Measurements from ENCODE around the gene PKP4.

The PKP4 gene

GRCh38 chr2:158655628-158656027 is 198.9 kb downstream of the PKP4 start:
- DNase-seq, result no peak

DNA sequence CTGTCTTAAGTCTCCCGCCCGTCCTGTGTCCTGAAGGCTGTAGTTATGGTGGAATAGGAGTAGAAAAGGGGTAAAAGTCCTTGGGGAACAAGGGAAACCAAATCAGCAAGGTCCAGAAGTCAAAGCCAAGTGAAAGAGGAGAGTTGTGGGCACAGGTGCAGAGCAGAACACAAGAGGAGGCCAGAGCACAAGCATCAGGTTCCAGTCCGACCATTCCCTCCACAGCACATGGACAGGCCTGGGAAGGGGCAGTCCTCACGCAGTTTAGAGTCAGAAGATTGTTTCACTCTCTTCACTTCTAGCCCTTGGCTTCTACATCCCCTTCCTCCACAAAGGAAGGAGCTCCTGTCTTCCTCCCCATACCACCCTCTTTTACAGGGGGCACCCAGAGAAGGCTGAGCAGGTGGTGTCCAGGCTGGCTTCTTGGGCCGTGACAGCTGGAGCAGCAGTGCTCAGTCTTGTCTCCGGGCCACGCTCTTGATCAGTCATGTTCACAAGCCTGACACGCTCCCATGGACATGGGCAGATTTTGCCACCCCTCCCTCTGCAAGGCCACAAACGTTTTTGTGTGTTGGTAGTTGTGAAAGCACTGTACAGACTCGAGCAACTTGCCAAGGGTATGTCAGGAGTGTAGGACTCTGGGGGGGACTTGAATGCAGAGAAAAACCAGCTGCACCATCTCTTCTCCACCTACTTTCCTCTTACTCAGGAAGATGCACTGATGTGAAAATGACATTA is 199.9 kb downstream of the PKP4 start:
- no peak for DNase-seq

GRCh38 chr2:158658396-158658795 is 201.6 kb downstream of the PKP4 start:
- DNase-seq, result no peak

DNA sequence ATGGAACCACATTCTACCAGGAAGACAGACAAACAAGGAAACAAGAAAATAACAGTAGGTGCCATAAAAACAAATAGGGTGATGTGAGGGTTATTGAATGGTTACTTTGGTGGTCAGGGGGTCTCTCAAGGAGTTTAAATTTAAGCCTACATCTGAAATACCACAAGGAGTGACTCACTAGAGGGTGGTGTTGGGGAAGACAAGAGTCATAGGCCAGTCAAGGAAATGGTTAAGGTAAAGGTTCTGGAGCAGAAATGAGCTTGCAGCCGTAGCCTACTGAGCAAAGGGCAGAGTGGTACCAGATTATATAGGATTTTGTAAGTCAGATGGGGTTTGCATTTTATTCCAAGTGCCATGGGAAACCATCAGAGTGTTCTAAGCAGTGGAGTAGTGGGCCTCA is 202.7 kb downstream of the PKP4 start:
- DNase-seq, result no peak

DNA sequence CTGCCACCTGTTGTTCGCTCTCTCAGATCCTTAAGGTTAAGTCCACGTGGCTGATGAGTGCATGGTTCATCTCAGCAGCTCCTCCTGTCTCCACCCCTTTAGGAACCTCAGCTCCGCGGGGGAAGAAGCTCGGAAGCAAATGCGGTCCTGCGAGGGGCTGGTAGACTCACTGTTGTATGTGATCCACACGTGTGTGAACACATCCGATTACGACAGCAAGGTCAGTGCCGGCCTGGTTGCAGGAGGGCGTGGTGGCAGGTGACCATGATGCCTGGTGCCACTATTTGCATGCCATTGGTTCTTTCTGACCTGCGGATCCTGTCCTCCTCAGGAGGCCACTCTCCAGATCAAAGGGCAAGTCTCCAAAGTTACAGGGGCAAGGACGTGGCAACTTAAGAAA is 204.5 kb downstream of the PKP4 start:
- DNase-seq, result no peak

DNA sequence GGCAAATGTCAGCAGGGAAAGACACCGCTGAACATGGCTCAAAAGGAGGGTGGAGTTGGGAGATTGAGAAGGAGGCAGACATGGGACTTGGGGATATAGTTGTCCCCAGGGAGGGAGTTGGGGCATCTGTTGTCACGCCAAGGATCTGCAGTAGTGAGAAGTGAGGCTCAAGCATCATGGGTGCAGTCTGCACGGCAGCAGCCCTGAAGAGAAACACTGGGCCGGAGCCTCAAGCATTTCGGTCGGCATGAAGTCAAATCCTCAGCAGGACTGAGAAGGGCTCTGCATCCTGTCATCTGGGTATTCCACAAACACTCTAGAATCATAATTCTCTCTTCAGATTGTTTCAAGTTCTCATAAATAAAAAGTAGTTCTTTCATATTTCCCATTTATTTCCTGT is 205.7 kb downstream of the PKP4 start:
- DNase-seq, result no peak

- DNase-seq, result no peak
Observed at GRCh38 chr2:158663796-158664195, 207.0 kb downstream of the PKP4 start.

- no peak for DNase-seq
Observed at GRCh38 chr2:158664987-158665386, 208.2 kb downstream of the PKP4 start.

GRCh38 chr2:158665536-158666302 is 209.0 kb downstream of the PKP4 start:
- no peak for DNase-seq

- DNase-seq, result no peak
Observed at GRCh38 chr2:158666969-158667368, 210.2 kb downstream of the PKP4 start.

- no peak for DNase-seq
Observed at GRCh38 chr2:158667586-158667985, 210.8 kb downstream of the PKP4 start.

- DNase-seq, result no peak
Observed at GRCh38 chr2:158668001-158668765, 211.4 kb downstream of the PKP4 start.

DNA sequence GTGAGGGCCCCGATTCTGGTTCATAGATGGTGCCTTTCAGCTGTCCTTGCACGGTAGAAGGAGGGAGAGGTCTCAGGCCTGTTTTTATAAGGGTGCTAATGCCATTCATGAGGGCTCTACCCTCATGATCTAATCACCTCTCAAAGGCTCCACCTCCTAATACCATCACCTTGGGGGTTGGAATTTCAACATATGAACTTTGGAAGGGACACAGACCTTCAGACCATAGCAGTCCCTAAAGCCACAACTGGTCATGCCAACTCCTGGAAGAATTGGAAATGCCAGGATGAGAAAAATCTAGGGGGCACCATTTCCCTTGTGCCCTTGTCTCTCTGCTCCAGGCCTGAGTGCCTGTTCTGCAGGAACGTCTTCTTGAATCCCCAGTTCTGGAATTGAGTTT is 213.5 kb downstream of the PKP4 start:
- no peak for DNase-seq

DNA sequence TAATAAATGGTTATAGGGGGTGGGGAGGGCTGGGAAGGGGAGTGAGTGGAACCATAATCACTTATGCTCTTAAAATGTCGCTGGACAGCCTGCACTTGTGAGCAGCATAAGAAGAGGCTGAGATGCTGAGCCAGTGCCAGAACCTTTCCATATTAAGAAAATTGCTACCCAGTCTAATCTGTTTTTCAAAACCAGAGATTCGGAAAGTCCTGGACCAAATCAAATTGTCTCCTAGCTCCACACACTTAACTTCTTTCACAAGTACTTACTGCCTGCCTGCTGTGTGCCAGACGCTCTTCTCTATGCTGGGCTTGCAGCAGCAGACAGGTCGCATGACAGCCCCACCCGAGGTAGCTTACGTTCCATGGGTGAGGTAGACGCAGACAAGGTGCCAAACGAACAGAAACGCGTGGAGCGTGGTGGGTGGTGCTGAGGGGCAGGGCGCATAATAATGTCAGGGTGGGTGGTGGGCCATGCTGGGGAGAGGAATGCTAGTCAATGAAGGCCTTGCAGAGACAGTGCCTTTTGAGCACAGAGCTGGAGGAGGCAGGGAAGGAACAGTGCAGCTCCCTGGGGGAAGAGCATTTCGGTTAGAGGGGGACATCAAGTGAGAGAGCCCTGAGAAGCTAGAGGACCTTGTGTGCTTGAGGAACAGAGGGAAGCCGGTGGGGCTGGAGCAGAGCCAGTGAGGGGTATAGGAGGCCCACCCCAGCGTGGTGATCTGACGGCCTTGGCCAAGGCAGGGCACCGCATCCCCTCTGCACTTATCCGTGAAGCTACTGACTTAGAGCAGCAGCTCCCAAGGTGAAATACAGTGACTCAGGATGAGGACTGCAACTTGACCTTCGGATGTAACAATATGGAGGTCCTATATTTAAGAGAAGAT is 214.9 kb downstream of the PKP4 start:
- DNase-seq, result no peak

- DNase-seq, result no peak
Observed at GRCh38 chr2:158676295-158676694, 219.5 kb downstream of the PKP4 start.

DNA sequence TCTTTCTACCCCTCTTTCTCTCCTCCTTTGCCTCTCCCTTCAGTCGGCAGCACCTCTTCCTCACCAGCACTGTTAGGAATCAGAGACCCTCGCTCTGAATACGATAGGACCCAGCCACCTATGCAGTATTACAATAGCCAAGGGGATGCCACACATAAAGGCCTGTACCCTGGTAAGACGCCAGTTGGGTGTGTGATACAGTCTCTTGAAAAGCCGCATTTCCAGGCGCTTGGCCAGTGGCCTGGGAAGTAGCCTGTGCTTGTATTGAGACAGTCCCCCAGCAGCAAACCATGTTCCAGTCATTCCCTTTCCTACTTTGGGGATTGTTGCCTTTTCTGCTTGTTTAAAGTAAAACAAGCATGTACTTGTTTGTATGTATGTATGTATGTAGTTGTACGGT is 219.9 kb downstream of the PKP4 start:
- no peak for DNase-seq

DNA sequence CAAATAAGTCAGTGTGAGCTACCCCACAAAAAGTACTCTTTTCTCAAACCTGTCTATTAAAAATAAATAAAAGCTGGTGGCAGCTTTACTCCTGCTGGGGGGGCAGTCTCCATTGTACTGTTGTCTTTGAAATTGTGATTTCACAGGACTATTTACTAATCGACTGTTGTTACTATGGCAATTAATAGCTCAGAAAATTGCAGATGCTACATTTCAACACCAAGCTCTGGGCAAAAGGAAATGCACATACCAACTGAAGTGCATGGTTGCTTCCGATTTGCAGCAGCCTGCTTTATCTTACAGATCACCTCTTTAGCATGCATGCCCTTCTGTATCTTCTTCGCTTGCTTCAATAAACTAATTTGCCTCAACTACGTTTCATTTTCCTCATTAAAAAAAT is 220.8 kb downstream of the PKP4 start:
- no peak for DNase-seq

GRCh38 chr2:158681816-158682215 is 225.1 kb downstream of the PKP4 start:
- DNase-seq, result no peak

GRCh38 chr2:158685646-158686045 is 228.9 kb downstream of the PKP4 start:
- DNase-seq, result no peak

DNA sequence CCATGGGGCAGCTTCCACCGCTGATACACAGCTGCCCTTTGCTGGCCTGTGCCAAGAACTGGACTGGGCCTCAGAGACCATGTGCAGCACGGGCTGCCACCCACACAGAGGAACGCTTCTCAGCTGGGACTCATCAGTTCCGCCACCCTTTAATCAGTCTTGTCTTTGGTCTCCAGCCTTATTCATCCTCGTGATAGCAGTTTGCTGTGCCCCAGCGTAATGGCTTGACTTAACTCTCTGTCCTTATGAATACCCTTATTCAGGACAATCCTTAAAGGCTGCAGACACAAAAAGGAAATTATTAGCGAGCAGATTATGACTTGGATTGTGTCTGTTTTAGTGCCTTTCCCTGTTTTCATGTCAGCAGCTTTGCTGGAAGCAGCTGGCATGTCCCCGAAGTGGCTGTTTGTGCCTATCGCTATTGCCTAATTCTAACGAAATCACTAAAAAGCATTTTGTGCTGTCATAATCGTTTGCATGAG is 229.5 kb downstream of the PKP4 start:
- DNase-seq, result no peak

DNA sequence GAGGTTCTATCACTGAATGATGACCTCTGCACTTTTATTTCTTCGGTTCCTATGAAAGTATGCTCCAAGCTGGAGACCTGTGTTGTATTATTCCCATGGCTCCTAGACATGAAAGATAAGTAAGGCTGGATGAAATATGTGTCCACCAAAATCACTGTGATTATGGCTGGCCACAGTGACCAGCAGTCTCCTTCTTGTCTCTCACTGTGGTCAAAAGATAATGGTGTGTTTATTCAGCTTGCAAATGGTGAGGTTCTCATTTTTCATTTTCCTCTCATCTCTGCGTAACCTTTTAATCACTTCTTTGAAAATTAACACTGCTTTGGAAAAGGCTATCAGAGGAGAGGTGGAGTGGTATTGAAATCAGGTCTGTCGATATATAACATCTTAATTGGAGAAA is 230.6 kb downstream of the PKP4 start:
- no peak for DNase-seq

DNA sequence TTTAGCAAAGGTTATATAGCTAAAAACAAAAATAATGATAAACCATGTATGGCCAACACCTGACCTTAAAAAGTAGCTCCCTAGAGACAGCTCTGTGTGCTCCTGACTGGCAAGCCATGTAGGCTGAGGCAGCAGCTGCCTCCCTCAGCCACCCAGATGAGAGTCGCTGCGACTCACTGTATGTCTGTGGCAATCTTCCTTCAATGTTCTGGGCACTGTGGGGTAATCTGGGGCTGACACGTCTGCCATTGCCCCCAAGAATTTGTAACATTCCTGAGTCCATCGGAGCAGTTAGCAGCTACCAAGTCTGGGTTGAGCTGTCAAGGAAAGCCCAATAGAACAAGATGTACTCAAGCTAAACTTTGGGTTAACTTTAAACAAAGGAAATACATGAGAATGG is 232.0 kb downstream of the PKP4 start:
- DNase-seq, result no peak

- no peak for DNase-seq
Observed at GRCh38 chr2:158689391-158689790, 232.6 kb downstream of the PKP4 start.
